HepG2 (cell line): Measurements from ENCODE around the gene KRI1. TPM values are rescaled to one million over a fixed set of nuclear protein-coding genes. Genes with fewer than 3 reads are reported as not detected.

ENCODE experiments used
- ARID3A ChIP-seq: IDR thresholded peaks from 2 replicates; pipeline ENCODE4 v1.6.1; 2012; ENCODE audit warnings: low read depth, low read length, improper control_type of control experiment
- ARID4A ChIP-seq: sonication (generic); formaldehyde crosslinking; IDR thresholded peaks from 2 replicates; pipeline ENCODE4 v1.5.0; 2020; ENCODE audit warnings: mild to moderate bottlenecking, missing genetic modification reagents, borderline replicate concordance
- ETV6 ChIP-seq: sonication (generic); formaldehyde crosslinking; conservative IDR thresholded peaks from 2 replicates; pipeline ENCODE4 v1.4.0; 2020; ENCODE audit warnings: missing genetic modification reagents
- IRX3 ChIP-seq: sonication (generic); formaldehyde crosslinking; IDR thresholded peaks from 2 replicates; pipeline ENCODE4 v1.8.1; 2023; ENCODE audit warnings: mild to moderate bottlenecking, low read depth, missing genetic modification reagents, borderline replicate concordance
- STAT6 ChIP-seq: sonication (generic); formaldehyde crosslinking; IDR thresholded peaks from 2 replicates; pipeline ENCODE4 v1.4.0; 2020; ENCODE audit warnings: missing genetic modification reagents, mild to moderate bottlenecking, borderline replicate concordance
- TCF7L2 ChIP-seq: IDR thresholded peaks from 2 replicates; pipeline ENCODE4 v1.6.1; 2011; ENCODE audit warnings: mild to moderate bottlenecking, low read depth, low read length, moderate library complexity
- THRA ChIP-seq: sonication (generic); formaldehyde crosslinking; IDR thresholded peaks from 2 replicates; pipeline ENCODE4 v1.4.0; 2020; ENCODE audit warnings: missing genetic modification reagents, borderline replicate concordance
- ZFX ChIP-seq: sonication (generic); formaldehyde crosslinking; IDR thresholded peaks from 2 replicates; pipeline ENCODE4 v1.4.0; 2020; ENCODE audit warnings: mild to moderate bottlenecking, low read depth, missing genetic modification reagents, moderate library complexity
- ZNF879 ChIP-seq: sonication (generic); formaldehyde crosslinking; IDR thresholded peaks from 2 replicates; pipeline ENCODE4 v1.8.1; 2023; ENCODE audit warnings: missing genetic modification reagents
- ZNF891 ChIP-seq: sonication (generic); formaldehyde crosslinking; IDR thresholded peaks from 2 replicates; pipeline ENCODE4 v1.5.0; 2020; ENCODE audit warnings: mild to moderate bottlenecking, missing genetic modification reagents
- polyA plus RNA-seq, 8 experiments: library from polyadenylated mRNA; depleted of rRNA in 3 of 8; stranded (reverse) in 7 of 8; unstranded in 1 of 8; fragments of >200 nt; fragmentation: Illumina TruSeq in 4 of 8; extraction: Trizol in 4 of 8; gene quantifications; 2 replicates each; pipeline versions ENCODE4 v1.2.1 to v1.2.3, GENCODE V29; 2011 to 2016; ENCODE audit warnings: low read depth in 4 of 8, missing spikeins in 1 of 8, mixed read lengths in 1 of 8; ENCODE audit not compliant: insufficient read depth in 1 of 8
- total RNA-seq, 5 experiments: library from RNA; depleted of rRNA; stranded (reverse); fragments of >200 nt; fragmentation: Illumina TruSeq; extraction: Trizol; gene quantifications; 2 replicates each; pipeline ENCODE4 v1.2.3, GENCODE V29; 2016; ENCODE audit warnings: low read depth in 1 of 5

Gene KRI1
- total and polyA plus RNA-seq, 2 of the 13 experiments (the other 11 are each of a cell fraction or from before 2014, with no cell fraction given), result 9.1 to 11.7 TPM

- TF ChIP-seq ETV6 (CRISPR knock-in tag) (0 out of 2 replicates have a peak, but pooled peaks have one; percentile 59), IRX3 (no peak), ZFX (CRISPR knock-in tag) (peak; percentile 66; the same call in 1 of the 2 replicates), ARID3A (no peak), ARID4A (peak; percentile 35; the same call in 1 of the 2 replicates), TCF7L2 (no peak), THRA (CRISPR knock-in tag) (no peak), ZNF879 (CRISPR knock-in tag) (no peak), STAT6 (CRISPR knock-in tag) (no peak), ZNF891 (no peak)
Measured at GRCh38 chr19:10543420-10544241, 22.2 kb downstream of the KRI1 start, which contains the start of gene ATG4D (continued).
